Measurements from ENCODE around the gene XPNPEP2.

The XPNPEP2 gene

GRCh38 chrX:129780441-129781105 is 41.8 kb downstream of the XPNPEP2 start:
- DNase-seq (ENCODE audit: low read depth) = no peak

GRCh38 chrX:129781134-129781672 is 42.4 kb downstream of the XPNPEP2 start:
- no peak for DNase-seq (ENCODE audit: low read depth)

GRCh38 chrX:129781680-129782495 is 43.1 kb downstream of the XPNPEP2 start:
- DNase-seq (ENCODE audit: low read depth) = no peak

GRCh38 chrX:129782706-129783105 is 43.9 kb downstream of the XPNPEP2 start:
- DNase-seq (ENCODE audit: low read depth) = no peak

GRCh38 chrX:129783291-129783713 is 44.5 kb downstream of the XPNPEP2 start:
- DNase-seq (ENCODE audit: low read depth) = no peak

- no peak for DNase-seq (ENCODE audit: low read depth)
Measured at GRCh38 chrX:129784371-129784770, 45.6 kb downstream of the XPNPEP2 start.

- DNase-seq (ENCODE audit: low read depth) = no peak
Measured at GRCh38 chrX:129785160-129785947, 46.6 kb downstream of the XPNPEP2 start.

GRCh38 chrX:129786210-129786651 is 47.5 kb downstream of the XPNPEP2 start:
- DNase-seq (ENCODE audit: low read depth) = no peak

- DNase-seq (ENCODE audit: low read depth) = no peak
Measured at GRCh38 chrX:129787336-129788055, 48.7 kb downstream of the XPNPEP2 start.

- DNase-seq (ENCODE audit: low read depth) = no peak
Measured at GRCh38 chrX:129788527-129788926, 49.7 kb downstream of the XPNPEP2 start.

GRCh38 chrX:129790146-129790545 is 51.4 kb downstream of the XPNPEP2 start:
- DNase-seq (ENCODE audit: low read depth) = no peak

- DNase-seq (ENCODE audit: low read depth) = no peak
Measured at GRCh38 chrX:129790808-129791207, 52.0 kb downstream of the XPNPEP2 start.

- no peak for DNase-seq (ENCODE audit: low read depth)
Measured at GRCh38 chrX:129791336-129791735, 52.6 kb downstream of the XPNPEP2 start.

- DNase-seq (ENCODE audit: low read depth) = no peak
Measured at GRCh38 chrX:129791961-129792570, 53.3 kb downstream of the XPNPEP2 start.

- no peak for DNase-seq (ENCODE audit: low read depth)
Measured at GRCh38 chrX:129792586-129793291, 54.0 kb downstream of the XPNPEP2 start.

- DNase-seq (ENCODE audit: low read depth) = no peak
Measured at GRCh38 chrX:129793604-129794191, 54.9 kb downstream of the XPNPEP2 start.

- no peak for DNase-seq (ENCODE audit: low read depth)
Measured at GRCh38 chrX:129795584-129795983, 56.8 kb downstream of the XPNPEP2 start.

- no peak for DNase-seq (ENCODE audit: low read depth)
Measured at GRCh38 chrX:129797251-129797906, 58.6 kb downstream of the XPNPEP2 start.

- no peak for DNase-seq (ENCODE audit: low read depth)
Measured at GRCh38 chrX:129798456-129798855, 59.7 kb downstream of the XPNPEP2 start.

GRCh38 chrX:129798888-129799287 is 60.1 kb downstream of the XPNPEP2 start:
- DNase-seq (ENCODE audit: low read depth) = no peak

All from HS-5 (cell line).